GM21360 (cell line): ENCODE measurements around the gene OR2T5.
"Not testable (repeated sequence)": the region's sequence is repeated elsewhere in the genome, so short reads cannot be mapped to it uniquely, and the experiment has no call there.

Experiments
- ATAC-seq: cut with Tn5 transposase; IDR thresholded peaks from one replicate; pipeline ENCODE4 v1.9.1; 2021; ENCODE audit warnings: mild to moderate bottlenecking, moderate library complexity; ENCODE audit not compliant: unreplicated experiment

Gene OR2T5

DNA sequence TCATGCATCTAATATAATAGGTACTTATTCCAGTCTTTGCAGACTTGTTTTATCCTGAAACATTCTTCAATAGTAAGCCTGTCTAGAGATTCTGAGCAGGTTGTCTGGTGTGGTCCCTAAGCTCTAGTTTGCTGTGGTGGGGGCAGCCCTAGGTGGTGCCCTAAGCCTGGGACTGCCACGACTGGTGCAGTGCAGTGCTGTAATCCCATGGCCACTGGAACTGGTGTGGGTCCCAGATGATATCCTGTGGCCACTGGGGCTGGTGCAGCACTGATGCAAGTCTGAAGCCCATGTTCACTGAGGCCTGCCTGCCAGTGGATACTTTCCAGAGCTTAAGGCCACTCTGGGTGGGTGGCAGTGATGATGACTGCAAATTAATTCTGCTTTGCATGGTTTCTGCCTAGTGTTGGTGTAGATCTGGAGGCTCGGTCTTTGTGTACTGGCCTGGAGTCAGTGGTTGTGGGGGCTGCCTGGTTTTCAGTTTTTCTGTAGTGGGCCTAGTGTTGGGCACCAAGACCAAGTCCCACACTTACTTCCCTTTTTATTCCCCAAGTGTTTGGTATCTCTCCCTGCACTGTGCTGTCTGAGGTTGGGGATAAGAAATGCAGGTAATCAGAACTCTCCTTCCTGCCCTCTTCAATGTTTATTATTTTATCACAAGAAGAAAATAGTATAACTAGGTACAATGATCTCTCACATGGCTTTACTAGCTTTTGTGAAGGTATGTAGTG lies 12.1 kb downstream of the OR2T5 start:
- not testable (repeated sequence) for ATAC-seq

DNA sequence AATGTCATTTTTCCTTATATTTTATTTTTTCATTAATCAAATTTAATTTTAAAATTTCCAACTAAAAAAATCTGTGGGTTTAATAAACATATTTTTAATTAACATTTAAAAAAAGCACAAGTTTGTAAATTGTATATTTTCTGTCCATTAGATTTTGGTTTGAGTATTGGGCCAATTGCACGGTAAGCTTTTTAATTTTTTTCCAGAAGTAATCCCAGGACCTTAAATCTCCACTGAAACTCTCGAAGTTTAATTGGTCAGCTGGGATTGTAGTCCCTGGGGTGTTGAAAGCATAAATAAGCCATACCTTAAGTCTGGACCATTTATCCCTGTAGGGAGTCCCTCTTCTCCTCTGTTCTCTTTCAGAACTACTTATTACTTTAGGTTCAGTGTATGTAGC lies 19.4 kb downstream of the OR2T5 start, which contains the start of gene OR2G6:
Gene OR2G6, plus strand, starts transcription at position 301 of the 400 bp plus-strand sequence. CDS start 13,574 bp downstream, outside the sequence.
- ATAC-seq: not testable (repeated sequence)

DNA sequence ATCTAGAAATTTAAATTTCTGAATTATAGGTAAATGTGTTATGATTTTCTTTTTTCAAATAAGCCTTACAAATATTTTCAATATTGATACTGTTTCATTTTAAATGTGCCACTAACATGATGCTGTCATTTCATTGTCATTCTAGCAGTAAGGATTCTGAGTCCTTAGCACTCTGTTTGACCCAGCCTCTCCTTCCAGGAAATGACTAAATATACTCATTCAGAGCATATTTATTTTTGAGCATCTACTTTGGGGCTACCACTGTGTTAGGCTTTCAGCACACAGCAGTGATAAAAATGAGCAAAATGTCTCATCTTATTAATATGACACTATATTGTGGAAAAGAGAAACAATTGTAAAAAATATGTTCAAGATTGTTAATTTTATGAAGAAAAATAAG lies 21.8 kb downstream of the OR2T5 start:
- not testable (repeated sequence) for ATAC-seq

DNA sequence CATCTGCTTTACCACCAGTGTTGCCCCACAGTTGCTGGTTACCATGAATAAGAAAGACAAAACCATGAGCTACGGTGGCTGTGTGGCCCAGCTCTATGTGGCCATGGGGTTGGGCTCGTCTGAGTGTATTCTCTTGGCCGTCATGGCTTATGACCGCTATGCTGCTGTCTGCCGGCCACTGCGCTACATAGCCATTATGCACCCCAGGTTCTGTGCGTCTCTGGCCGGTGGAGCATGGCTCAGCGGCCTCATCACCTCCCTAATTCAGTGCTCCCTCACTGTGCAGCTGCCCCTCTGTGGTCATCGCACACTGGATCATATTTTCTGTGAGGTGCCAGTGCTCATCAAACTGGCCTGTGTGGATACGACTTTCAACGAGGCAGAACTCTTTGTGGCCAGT lies 33.5 kb downstream of the OR2T5 start:
- ATAC-seq: no peak

DNA sequence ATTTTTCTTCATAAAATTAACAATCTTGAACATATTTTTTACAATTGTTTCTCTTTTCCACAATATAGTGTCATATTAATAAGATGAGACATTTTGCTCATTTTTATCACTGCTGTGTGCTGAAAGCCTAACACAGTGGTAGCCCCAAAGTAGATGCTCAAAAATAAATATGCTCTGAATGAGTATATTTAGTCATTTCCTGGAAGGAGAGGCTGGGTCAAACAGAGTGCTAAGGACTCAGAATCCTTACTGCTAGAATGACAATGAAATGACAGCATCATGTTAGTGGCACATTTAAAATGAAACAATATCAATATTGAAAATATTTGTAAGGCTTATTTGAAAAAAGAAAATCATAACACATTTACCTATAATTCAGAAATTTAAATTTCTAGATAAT lies 49.1 kb downstream of the OR2T5 start:
- ATAC-seq: not testable (repeated sequence)
